Spleen (tissue), 7 donors: ENCODE measurements around the gene SRGAP3.

Experiments
- POLR2A ChIP-seq, 3 donors: fragments of 450-650 bp; IDR thresholded peaks; one replicate each; pipeline ENCODE4 v1.5.1; 2017; ENCODE audit warnings: antibody characterized with exemption in 3 of 3, mild to moderate bottlenecking in 1 of 3
- POLR2AphosphoS5 ChIP-seq, 3 donors: sonication (generic); formaldehyde crosslinking; IDR thresholded peaks; one replicate each; pipeline ENCODE4 v1.5.1; 2017; ENCODE audit warnings: antibody characterized with exemption in 3 of 3
- TF ChIP-seq, protein P1 (sequence below), 11 experiments: fragments of 200-600 bp in 7 of 11; fragments of 450-650 bp in 4 of 11; sonication (generic) in 4 of 11; IDR thresholded peaks in 8 of 11; conservative IDR thresholded peaks in 3 of 11; 1 replicate in 7 of 11; 2 replicates in 4 of 11; pipeline versions ENCODE4 v1.4.0 to v1.8.0; 2016 to 2021; ENCODE audit warnings: antibody characterized with exemption in 11 of 11, inconsistent platforms in 4 of 11, mild to moderate bottlenecking in 1 of 11
- donor health status: DM: no; HTN: no; CAD: no; lungs with moderate emphysema.
- donor health status: DM: no; HTN: no; CAD: no.
- donor health status: DM: no; HTN: no; CAD: no.

DNA sequence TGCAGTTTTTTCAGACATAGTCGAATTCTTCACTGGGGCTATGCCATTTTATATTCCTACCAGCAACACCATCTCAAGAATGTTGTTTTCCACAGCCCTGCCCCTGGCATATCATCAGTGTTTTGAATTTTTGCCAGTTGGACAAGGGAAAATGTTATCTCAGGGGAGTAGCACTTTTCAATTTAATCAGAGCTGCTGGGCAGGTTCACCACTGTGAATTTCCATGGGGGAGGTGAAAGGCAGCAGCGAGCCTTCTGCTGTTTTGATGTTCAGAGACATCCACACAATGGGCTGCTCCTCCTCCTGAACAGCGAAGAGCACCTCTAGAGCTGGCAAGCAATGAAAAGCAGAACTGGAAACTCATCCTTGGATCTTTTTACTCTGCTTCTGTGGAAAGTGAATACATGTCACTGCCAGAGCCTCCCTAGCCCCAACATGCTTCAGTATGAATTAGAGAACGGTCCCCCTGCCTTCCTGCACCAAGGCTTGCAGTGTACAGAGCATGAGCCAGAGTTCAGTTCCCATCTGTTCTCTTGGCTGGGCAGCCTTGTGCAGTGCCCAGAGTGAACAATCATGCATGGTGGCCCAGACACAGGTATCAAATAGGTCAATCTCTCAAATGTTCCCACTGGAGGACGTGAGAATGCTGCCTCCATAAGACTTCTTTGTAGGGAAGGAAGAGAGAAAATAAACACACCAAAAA is 230.0 kb downstream of the SRGAP3 start:
- TF ChIP-seq POLR2A (IDR thresholded peaks at IDR 0.05) (no peak), POLR2AphosphoS5 (IDR thresholded peaks at IDR 0.05) (no peak)
- TF ChIP-seq, protein P1, sequence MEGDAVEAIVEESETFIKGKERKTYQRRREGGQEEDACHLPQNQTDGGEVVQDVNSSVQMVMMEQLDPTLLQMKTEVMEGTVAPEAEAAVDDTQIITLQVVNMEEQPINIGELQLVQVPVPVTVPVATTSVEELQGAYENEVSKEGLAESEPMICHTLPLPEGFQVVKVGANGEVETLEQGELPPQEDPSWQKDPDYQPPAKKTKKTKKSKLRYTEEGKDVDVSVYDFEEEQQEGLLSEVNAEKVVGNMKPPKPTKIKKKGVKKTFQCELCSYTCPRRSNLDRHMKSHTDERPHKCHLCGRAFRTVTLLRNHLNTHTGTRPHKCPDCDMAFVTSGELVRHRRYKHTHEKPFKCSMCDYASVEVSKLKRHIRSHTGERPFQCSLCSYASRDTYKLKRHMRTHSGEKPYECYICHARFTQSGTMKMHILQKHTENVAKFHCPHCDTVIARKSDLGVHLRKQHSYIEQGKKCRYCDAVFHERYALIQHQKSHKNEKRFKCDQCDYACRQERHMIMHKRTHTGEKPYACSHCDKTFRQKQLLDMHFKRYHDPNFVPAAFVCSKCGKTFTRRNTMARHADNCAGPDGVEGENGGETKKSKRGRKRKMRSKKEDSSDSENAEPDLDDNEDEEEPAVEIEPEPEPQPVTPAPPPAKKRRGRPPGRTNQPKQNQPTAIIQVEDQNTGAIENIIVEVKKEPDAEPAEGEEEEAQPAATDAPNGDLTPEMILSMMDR (IDR thresholded peaks at IDR 0.05 in 8 of 11, conservative IDR thresholded peaks at IDR 0.05 in 3 of 11) = no peak
